Tibial nerve (tissue), 4 donors: ENCODE measurements around the gene DCDC1.

Experiments
- EP300 ChIP-seq, 2 donors: sonication (generic); formaldehyde crosslinking; IDR thresholded peaks; one replicate each; pipeline ENCODE4 v1.6.1; 2017; ENCODE audit warnings: antibody characterized with exemption in 2 of 2, mild to moderate bottlenecking in 1 of 2
- POLR2A ChIP-seq, 2 donors: fragments of 450-650 bp; IDR thresholded peaks; one replicate each; pipeline ENCODE4 v1.6.1; 2017; ENCODE audit warnings: antibody characterized with exemption in 2 of 2, mild to moderate bottlenecking in 2 of 2, moderate library complexity in 2 of 2
- TF ChIP-seq, protein P1 (sequence below), 5 experiments: fragments of 200-600 bp in 3 of 5; fragments of 450-650 bp in 2 of 5; sonication (generic) in 3 of 5; IDR thresholded peaks; one replicate each; pipeline ENCODE4 v1.5.1; 2016 to 2019; ENCODE audit warnings: antibody characterized with exemption in 5 of 5, mild to moderate bottlenecking in 3 of 5, moderate library complexity in 2 of 5

- TF ChIP-seq POLR2A (IDR thresholded peaks at IDR 0.05) (no peak), EP300 (IDR thresholded peaks at IDR 0.05) (no peak)
- TF ChIP-seq, protein P1, sequence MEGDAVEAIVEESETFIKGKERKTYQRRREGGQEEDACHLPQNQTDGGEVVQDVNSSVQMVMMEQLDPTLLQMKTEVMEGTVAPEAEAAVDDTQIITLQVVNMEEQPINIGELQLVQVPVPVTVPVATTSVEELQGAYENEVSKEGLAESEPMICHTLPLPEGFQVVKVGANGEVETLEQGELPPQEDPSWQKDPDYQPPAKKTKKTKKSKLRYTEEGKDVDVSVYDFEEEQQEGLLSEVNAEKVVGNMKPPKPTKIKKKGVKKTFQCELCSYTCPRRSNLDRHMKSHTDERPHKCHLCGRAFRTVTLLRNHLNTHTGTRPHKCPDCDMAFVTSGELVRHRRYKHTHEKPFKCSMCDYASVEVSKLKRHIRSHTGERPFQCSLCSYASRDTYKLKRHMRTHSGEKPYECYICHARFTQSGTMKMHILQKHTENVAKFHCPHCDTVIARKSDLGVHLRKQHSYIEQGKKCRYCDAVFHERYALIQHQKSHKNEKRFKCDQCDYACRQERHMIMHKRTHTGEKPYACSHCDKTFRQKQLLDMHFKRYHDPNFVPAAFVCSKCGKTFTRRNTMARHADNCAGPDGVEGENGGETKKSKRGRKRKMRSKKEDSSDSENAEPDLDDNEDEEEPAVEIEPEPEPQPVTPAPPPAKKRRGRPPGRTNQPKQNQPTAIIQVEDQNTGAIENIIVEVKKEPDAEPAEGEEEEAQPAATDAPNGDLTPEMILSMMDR (IDR thresholded peaks at IDR 0.05): no peak
Measured at GRCh38 chr11:31254415-31254814, 115.1 kb downstream of the DCDC1 start.
